ENCODE results near the gene CLCN2. TPM values are rescaled to one million over a fixed set of nuclear protein-coding genes. Genes with fewer than 3 reads are reported as not detected.

The CLCN2 gene
- total RNA-seq, 1 experiment from 2014 or later: 22.6 TPM

DNA sequence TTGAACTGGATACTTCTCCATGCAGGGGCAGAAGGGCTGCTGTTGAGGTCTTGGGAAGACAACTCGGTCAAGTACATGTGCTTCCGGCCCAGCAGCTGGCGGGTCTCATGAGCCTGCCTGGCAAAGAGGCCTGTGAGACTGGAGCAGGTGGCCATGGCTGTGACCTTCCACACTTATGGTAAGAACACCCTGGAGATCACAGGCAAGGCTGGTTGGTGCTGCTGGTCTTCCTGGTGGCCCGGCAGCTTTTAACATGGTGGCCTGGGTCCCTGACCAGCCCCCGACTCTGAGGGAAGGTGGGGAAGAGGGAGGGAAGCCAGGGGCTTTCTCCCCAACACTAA, 33.9 kb upstream of the CLCN2 start (continued):
- TF ChIP-seq, protein P1, sequence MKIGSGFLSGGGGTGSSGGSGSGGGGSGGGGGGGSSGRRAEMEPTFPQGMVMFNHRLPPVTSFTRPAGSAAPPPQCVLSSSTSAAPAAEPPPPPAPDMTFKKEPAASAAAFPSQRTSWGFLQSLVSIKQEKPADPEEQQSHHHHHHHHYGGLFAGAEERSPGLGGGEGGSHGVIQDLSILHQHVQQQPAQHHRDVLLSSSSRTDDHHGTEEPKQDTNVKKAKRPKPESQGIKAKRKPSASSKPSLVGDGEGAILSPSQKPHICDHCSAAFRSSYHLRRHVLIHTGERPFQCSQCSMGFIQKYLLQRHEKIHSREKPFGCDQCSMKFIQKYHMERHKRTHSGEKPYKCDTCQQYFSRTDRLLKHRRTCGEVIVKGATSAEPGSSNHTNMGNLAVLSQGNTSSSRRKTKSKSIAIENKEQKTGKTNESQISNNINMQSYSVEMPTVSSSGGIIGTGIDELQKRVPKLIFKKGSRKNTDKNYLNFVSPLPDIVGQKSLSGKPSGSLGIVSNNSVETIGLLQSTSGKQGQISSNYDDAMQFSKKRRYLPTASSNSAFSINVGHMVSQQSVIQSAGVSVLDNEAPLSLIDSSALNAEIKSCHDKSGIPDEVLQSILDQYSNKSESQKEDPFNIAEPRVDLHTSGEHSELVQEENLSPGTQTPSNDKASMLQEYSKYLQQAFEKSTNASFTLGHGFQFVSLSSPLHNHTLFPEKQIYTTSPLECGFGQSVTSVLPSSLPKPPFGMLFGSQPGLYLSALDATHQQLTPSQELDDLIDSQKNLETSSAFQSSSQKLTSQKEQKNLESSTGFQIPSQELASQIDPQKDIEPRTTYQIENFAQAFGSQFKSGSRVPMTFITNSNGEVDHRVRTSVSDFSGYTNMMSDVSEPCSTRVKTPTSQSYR (CRISPR knock-in tag; IDR thresholded peaks at IDR 0.05): no peak
- no peak for TF ChIP-seq ZNF671 (CRISPR knock-in tag; IDR thresholded peaks at IDR 0.05)
- no peak for TF ChIP-seq PRRX2 (CRISPR knock-in tag; IDR thresholded peaks at IDR 0.05)
- TF ChIP-seq RELA (CRISPR knock-in tag; IDR thresholded peaks at IDR 0.05; ENCODE audit: borderline replicate concordance): no peak
- TF ChIP-seq, protein P2, sequence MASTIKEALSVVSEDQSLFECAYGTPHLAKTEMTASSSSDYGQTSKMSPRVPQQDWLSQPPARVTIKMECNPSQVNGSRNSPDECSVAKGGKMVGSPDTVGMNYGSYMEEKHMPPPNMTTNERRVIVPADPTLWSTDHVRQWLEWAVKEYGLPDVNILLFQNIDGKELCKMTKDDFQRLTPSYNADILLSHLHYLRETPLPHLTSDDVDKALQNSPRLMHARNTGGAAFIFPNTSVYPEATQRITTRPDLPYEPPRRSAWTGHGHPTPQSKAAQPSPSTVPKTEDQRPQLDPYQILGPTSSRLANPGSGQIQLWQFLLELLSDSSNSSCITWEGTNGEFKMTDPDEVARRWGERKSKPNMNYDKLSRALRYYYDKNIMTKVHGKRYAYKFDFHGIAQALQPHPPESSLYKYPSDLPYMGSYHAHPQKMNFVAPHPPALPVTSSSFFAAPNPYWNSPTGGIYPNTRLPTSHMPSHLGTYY (CRISPR knock-in tag; IDR thresholded peaks at IDR 0.05): no peak
- TF ChIP-seq NR2C2 (CRISPR knock-in tag; IDR thresholded peaks at IDR 0.05): no peak

DNA sequence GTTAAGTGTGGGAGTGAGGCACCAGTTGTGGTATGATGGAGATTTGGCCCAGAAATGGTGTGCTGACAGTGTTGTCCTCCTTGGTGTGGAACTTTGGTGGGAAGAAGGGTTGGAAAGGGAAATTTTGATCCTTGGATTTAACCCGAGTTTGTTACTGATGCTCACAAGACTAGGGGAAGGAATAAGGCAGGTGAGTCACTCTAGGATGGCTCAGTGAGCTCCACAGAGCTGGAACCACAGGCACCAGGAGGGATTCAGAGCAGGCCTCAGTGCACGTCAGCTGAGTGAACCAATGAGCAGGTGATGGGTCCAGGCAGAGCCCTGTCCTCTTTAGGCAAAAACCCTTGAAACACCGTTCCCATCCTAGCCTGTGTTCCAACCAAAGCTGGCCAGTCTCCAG, 29.9 kb upstream of the CLCN2 start:
- Mint-ChIP-seq H3K9me3 (no peaks in the 10 kb centered on the region), H3K27ac (no peak overlapping the region), H3K36me3 (no peaks in the 10 kb centered on the region), H3K4me3 (no peak overlapping the region), H3K27me3 (ENCODE audit: low read depth) (no peaks in the 10 kb centered on the region; the same call in 1 of the 2 replicates), H3K4me1 (peaks cover 4% of the 10 kb centered on the region; the same call in 1 of the 2 replicates)
- no peak for ATAC-seq
- TF ChIP-seq, protein P3, sequence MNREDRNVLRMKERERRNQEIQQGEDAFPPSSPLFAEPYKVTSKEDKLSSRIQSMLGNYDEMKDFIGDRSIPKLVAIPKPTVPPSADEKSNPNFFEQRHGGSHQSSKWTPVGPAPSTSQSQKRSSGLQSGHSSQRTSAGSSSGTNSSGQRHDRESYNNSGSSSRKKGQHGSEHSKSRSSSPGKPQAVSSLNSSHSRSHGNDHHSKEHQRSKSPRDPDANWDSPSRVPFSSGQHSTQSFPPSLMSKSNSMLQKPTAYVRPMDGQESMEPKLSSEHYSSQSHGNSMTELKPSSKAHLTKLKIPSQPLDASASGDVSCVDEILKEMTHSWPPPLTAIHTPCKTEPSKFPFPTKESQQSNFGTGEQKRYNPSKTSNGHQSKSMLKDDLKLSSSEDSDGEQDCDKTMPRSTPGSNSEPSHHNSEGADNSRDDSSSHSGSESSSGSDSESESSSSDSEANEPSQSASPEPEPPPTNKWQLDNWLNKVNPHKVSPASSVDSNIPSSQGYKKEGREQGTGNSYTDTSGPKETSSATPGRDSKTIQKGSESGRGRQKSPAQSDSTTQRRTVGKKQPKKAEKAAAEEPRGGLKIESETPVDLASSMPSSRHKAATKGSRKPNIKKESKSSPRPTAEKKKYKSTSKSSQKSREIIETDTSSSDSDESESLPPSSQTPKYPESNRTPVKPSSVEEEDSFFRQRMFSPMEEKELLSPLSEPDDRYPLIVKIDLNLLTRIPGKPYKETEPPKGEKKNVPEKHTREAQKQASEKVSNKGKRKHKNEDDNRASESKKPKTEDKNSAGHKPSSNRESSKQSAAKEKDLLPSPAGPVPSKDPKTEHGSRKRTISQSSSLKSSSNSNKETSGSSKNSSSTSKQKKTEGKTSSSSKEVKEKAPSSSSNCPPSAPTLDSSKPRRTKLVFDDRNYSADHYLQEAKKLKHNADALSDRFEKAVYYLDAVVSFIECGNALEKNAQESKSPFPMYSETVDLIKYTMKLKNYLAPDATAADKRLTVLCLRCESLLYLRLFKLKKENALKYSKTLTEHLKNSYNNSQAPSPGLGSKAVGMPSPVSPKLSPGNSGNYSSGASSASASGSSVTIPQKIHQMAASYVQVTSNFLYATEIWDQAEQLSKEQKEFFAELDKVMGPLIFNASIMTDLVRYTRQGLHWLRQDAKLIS (CRISPR knock-in tag; IDR thresholded peaks at IDR 0.05; ENCODE audit: borderline replicate concordance): no peak
- TF ChIP-seq SP1 (CRISPR knock-in tag; conservative IDR thresholded peaks at IDR 0.05): no peak
- no peak for TF ChIP-seq ZNF317 (CRISPR knock-in tag; IDR thresholded peaks at IDR 0.05; ENCODE audit: borderline replicate concordance, low read depth)
- TF ChIP-seq CREB1 (CRISPR knock-in tag; IDR thresholded peaks at IDR 0.05): no peak
- TF ChIP-seq EMX1 (CRISPR knock-in tag; IDR thresholded peaks at IDR 0.05): no peak
- no peak for TF ChIP-seq NFATC4 (CRISPR knock-in tag; IDR thresholded peaks at IDR 0.05)
- TF ChIP-seq, protein P4, sequence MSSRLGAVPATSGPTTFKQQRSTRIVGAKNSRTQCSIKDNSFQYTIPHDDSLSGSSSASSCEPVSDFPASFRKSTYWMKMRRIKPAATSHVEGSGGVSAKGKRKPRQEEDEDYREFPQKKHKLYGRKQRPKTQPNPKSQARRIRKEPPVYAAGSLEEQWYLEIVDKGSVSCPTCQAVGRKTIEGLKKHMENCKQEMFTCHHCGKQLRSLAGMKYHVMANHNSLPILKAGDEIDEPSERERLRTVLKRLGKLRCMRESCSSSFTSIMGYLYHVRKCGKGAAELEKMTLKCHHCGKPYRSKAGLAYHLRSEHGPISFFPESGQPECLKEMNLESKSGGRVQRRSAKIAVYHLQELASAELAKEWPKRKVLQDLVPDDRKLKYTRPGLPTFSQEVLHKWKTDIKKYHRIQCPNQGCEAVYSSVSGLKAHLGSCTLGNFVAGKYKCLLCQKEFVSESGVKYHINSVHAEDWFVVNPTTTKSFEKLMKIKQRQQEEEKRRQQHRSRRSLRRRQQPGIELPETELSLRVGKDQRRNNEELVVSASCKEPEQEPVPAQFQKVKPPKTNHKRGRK (CRISPR knock-in tag; IDR thresholded peaks at IDR 0.05; ENCODE audit: borderline replicate concordance): no peak
- TF ChIP-seq, protein P5, sequence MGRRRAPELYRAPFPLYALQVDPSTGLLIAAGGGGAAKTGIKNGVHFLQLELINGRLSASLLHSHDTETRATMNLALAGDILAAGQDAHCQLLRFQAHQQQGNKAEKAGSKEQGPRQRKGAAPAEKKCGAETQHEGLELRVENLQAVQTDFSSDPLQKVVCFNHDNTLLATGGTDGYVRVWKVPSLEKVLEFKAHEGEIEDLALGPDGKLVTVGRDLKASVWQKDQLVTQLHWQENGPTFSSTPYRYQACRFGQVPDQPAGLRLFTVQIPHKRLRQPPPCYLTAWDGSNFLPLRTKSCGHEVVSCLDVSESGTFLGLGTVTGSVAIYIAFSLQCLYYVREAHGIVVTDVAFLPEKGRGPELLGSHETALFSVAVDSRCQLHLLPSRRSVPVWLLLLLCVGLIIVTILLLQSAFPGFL (CRISPR knock-in tag; IDR thresholded peaks at IDR 0.05; ENCODE audit: borderline replicate concordance): no peak
- TF ChIP-seq OVOL2 (CRISPR knock-in tag; IDR thresholded peaks at IDR 0.05; ENCODE audit: borderline replicate concordance): no peak
- TF ChIP-seq, protein P6, sequence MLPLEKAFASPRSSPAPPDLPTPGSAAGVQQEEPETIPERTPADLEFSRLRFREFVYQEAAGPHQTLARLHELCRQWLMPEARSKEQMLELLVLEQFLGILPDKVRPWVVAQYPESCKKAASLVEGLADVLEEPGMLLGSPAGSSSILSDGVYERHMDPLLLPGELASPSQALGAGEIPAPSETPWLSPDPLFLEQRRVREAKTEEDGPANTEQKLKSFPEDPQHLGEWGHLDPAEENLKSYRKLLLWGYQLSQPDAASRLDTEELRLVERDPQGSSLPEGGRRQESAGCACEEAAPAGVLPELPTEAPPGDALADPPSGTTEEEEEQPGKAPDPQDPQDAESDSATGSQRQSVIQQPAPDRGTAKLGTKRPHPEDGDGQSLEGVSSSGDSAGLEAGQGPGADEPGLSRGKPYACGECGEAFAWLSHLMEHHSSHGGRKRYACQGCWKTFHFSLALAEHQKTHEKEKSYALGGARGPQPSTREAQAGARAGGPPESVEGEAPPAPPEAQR (CRISPR knock-in tag; IDR thresholded peaks at IDR 0.05): no peak
- TF ChIP-seq, protein P7, sequence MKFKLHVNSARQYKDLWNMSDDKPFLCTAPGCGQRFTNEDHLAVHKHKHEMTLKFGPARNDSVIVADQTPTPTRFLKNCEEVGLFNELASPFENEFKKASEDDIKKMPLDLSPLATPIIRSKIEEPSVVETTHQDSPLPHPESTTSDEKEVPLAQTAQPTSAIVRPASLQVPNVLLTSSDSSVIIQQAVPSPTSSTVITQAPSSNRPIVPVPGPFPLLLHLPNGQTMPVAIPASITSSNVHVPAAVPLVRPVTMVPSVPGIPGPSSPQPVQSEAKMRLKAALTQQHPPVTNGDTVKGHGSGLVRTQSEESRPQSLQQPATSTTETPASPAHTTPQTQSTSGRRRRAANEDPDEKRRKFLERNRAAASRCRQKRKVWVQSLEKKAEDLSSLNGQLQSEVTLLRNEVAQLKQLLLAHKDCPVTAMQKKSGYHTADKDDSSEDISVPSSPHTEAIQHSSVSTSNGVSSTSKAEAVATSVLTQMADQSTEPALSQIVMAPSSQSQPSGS (CRISPR knock-in tag; IDR thresholded peaks at IDR 0.05; ENCODE audit: borderline replicate concordance, low read depth): no peak
- CTCF ChIA-PET: interaction anchor here (1.3 to 1.7 kb wide), 2 partner anchors 14 to 46 kb away, joined by 4 read pairs; no protein-coding TSS in a partner anchor
- DNase-seq (ENCODE audit: low spot score): no peak
- POLR2A ChIA-PET: no interaction called here
